Measurements from ENCODE around the gene ARID2. TPM values are rescaled to one million over a fixed set of nuclear protein-coding genes. Genes with fewer than 3 reads are reported as not detected.

ARID2 gene
- total and polyA plus RNA-seq, 3 experiments from 2014 or later: 12.9 to 26.7 (median 25.5) TPM

GRCh38 chr12:45774508-45775162, 45.1 kb downstream of the ARID2 start:
- H3K9me3 ChIP-seq (ENCODE audit: low read length): no peaks in the 10 kb centered on the region
- Mint-ChIP-seq H3K4me3 (no peak overlapping the region), H3K9me3 (peaks cover under 1 to 3% (median 1%) of the 10 kb centered on the region in 5 donors), H3K27me3 (no peaks in the 10 kb centered on the region), H3K4me1 (peaks cover 48 to 65% (median 60%) of the 10 kb centered on the region in 3 donors), H3K27ac (peak overlapping the region in 3 of 8 donors; percentile 9 to 48 (median 19)), H3K36me3 (peaks cover 0 to 8% (median 3%) of the 10 kb centered on the region in 3 donors)
- no peak for DNase-seq
- ChIA-PET POLR2A (no interaction called here), CTCF (no interaction called here)
- no peak overlapping the region for H3K27ac ChIP-seq (ENCODE audit: low read depth, low read length)
- H3K4me3 ChIP-seq (ENCODE audit: low read length): no peak overlapping the region
- no peaks in the 10 kb centered on the region for H3K27me3 ChIP-seq (ENCODE audit: insufficient read depth, low read length, poor library complexity, severe bottlenecking)
- H3K4me1 ChIP-seq (ENCODE audit: insufficient read depth, low read length): peaks cover 11% of the 10 kb centered on the region
- H3K36me3 ChIP-seq (ENCODE audit: insufficient read depth, low read length): no peaks in the 10 kb centered on the region

- Mint-ChIP-seq H3K36me3 (peaks cover 1 to 3% (median 1%) of the 10 kb centered on the region in 3 donors), H3K4me3 (no peak overlapping the region), H3K4me1 (peaks cover 50 to 66% (median 61%) of the 10 kb centered on the region in 3 donors), H3K9me3 (no peaks in the 10 kb centered on the region), H3K27me3 (no peaks in the 10 kb centered on the region), H3K27ac (no peak overlapping the region)
- ChIA-PET CTCF (no interaction called here), POLR2A (no interaction called here)
- peaks cover 11% of the 10 kb centered on the region for H3K4me1 ChIP-seq (ENCODE audit: insufficient read depth, low read length)
- H3K27ac ChIP-seq (ENCODE audit: low read depth, low read length): no peak overlapping the region
- H3K4me3 ChIP-seq (ENCODE audit: low read length): no peak overlapping the region
- no peaks in the 10 kb centered on the region for H3K27me3 ChIP-seq (ENCODE audit: insufficient read depth, low read length, poor library complexity, severe bottlenecking)
- no peak for DNase-seq
- no peaks in the 10 kb centered on the region for H3K36me3 ChIP-seq (ENCODE audit: insufficient read depth, low read length)
- no peaks in the 10 kb centered on the region for H3K9me3 ChIP-seq (ENCODE audit: low read length)
These were observed 46.0 kb downstream of the ARID2 start for GRCh38 chr12:45775465-45775864.

- ChIA-PET CTCF (no interaction called here), POLR2A (no interaction called here)
- no peaks in the 10 kb centered on the region for H3K27me3 Mint-ChIP-seq
- H3K4me1 Mint-ChIP-seq: peaks cover 46 to 61% (median 56%) of the 10 kb centered on the region in 3 donors
- no peak overlapping the region for H3K4me3 ChIP-seq (ENCODE audit: low read length)
- H3K27me3 ChIP-seq (ENCODE audit: insufficient read depth, low read length, poor library complexity, severe bottlenecking): no peaks in the 10 kb centered on the region
- H3K4me1 ChIP-seq (ENCODE audit: insufficient read depth, low read length): peaks cover 11% of the 10 kb centered on the region
- peak overlapping the region in 1 of 8 donors; percentile 5 for H3K27ac Mint-ChIP-seq
- no peak for DNase-seq
- peaks cover 0 to 1% (median 1%) of the 10 kb centered on the region in 3 donors for H3K36me3 Mint-ChIP-seq
- no peaks in the 10 kb centered on the region for H3K9me3 ChIP-seq (ENCODE audit: low read length)
- no peaks in the 10 kb centered on the region for H3K36me3 ChIP-seq (ENCODE audit: insufficient read depth, low read length)
- H3K27ac ChIP-seq (ENCODE audit: low read depth, low read length): no peak overlapping the region
- H3K4me3 Mint-ChIP-seq: no peak overlapping the region
- H3K9me3 Mint-ChIP-seq: no peaks in the 10 kb centered on the region
These were observed 46.5 kb downstream of the ARID2 start for GRCh38 chr12:45775964-45776363.

- H3K27me3 Mint-ChIP-seq: no peaks in the 10 kb centered on the region
- no peaks in the 10 kb centered on the region for H3K9me3 Mint-ChIP-seq
- ChIA-PET POLR2A (no interaction called here), CTCF (no interaction called here)
- no peak overlapping the region for H3K27ac Mint-ChIP-seq
- H3K4me3 Mint-ChIP-seq: no peak overlapping the region
- H3K36me3 Mint-ChIP-seq: peaks cover 0 to 1% (median 1%) of the 10 kb centered on the region in 3 donors
- DNase-seq: no peak
- no peaks in the 10 kb centered on the region for H3K27me3 ChIP-seq (ENCODE audit: insufficient read depth, low read length, poor library complexity, severe bottlenecking)
- no peaks in the 10 kb centered on the region for H3K9me3 ChIP-seq (ENCODE audit: low read length)
- peaks cover 4% of the 10 kb centered on the region for H3K4me1 ChIP-seq (ENCODE audit: insufficient read depth, low read length)
- H3K4me1 Mint-ChIP-seq: peaks cover 19 to 34% (median 31%) of the 10 kb centered on the region in 3 donors
- no peak overlapping the region for H3K4me3 ChIP-seq (ENCODE audit: low read length)
- no peaks in the 10 kb centered on the region for H3K36me3 ChIP-seq (ENCODE audit: insufficient read depth, low read length)
- H3K27ac ChIP-seq (ENCODE audit: low read depth, low read length): no peak overlapping the region
These were observed 50.4 kb downstream of the ARID2 start for GRCh38 chr12:45779936-45780335.

- ChIA-PET CTCF (no interaction called here), POLR2A (no interaction called here)
- Histone ChIP-seq H3K9me3 (ENCODE audit: low read length) (no peaks in the 10 kb centered on the region), H3K36me3 (ENCODE audit: insufficient read depth, low read length) (no peaks in the 10 kb centered on the region), H3K4me1 (ENCODE audit: insufficient read depth, low read length) (peaks cover 2% of the 10 kb centered on the region), H3K27ac (ENCODE audit: low read depth, low read length) (no peak overlapping the region), H3K27me3 (ENCODE audit: insufficient read depth, low read length, poor library complexity, severe bottlenecking) (no peaks in the 10 kb centered on the region), H3K4me3 (ENCODE audit: low read length) (no peak overlapping the region)
- H3K27me3 Mint-ChIP-seq: no peaks in the 10 kb centered on the region
- peaks cover 16 to 32% (median 28%) of the 10 kb centered on the region in 3 donors for H3K4me1 Mint-ChIP-seq
- H3K36me3 Mint-ChIP-seq: peaks cover 0 to 4% (median 1%) of the 10 kb centered on the region in 3 donors
- no peaks in the 10 kb centered on the region for H3K9me3 Mint-ChIP-seq
- no peak overlapping the region for H3K27ac Mint-ChIP-seq
- no peak for DNase-seq
- no peak overlapping the region for H3K4me3 Mint-ChIP-seq
These were observed 51.6 kb downstream of the ARID2 start for GRCh38 chr12:45781080-45781479.

GRCh38 chr12:45785315-45785714, 55.8 kb downstream of the ARID2 start:
- Mint-ChIP-seq H3K27me3 (no peaks in the 10 kb centered on the region), H3K27ac (no peak overlapping the region), H3K4me3 (no peak overlapping the region), H3K9me3 (no peaks in the 10 kb centered on the region), H3K36me3 (peaks cover 0 to 3% (median under 1%) of the 10 kb centered on the region in 3 donors), H3K4me1 (peaks cover 27 to 40% (median 34%) of the 10 kb centered on the region in 3 donors)
- no peaks in the 10 kb centered on the region for H3K27me3 ChIP-seq (ENCODE audit: insufficient read depth, low read length, poor library complexity, severe bottlenecking)
- H3K9me3 ChIP-seq (ENCODE audit: low read length): no peaks in the 10 kb centered on the region
- no peak for DNase-seq
- no peak overlapping the region for H3K4me3 ChIP-seq (ENCODE audit: low read length)
- CTCF ChIA-PET: no interaction called here
- H3K27ac ChIP-seq (ENCODE audit: low read depth, low read length): no peak overlapping the region
- POLR2A ChIA-PET: no interaction called here
- peaks cover 6% of the 10 kb centered on the region for H3K4me1 ChIP-seq (ENCODE audit: insufficient read depth, low read length)
- H3K36me3 ChIP-seq (ENCODE audit: insufficient read depth, low read length): no peaks in the 10 kb centered on the region

- Mint-ChIP-seq H3K36me3 (peaks cover 0 to 6% (median 3%) of the 10 kb centered on the region in 3 donors), H3K4me3 (no peak overlapping the region), H3K27me3 (no peaks in the 10 kb centered on the region), H3K4me1 (peaks cover 44 to 58% (median 54%) of the 10 kb centered on the region in 3 donors), H3K27ac (peak overlapping the region in 1 of 8 donors; percentile 30), H3K9me3 (no peaks in the 10 kb centered on the region)
- DNase-seq: no peak
- no peaks in the 10 kb centered on the region for H3K9me3 ChIP-seq (ENCODE audit: low read length)
- no peaks in the 10 kb centered on the region for H3K36me3 ChIP-seq (ENCODE audit: insufficient read depth, low read length)
- no peaks in the 10 kb centered on the region for H3K27me3 ChIP-seq (ENCODE audit: insufficient read depth, low read length, poor library complexity, severe bottlenecking)
- ChIA-PET POLR2A (no interaction called here), CTCF (interaction anchor here (1.0 kb wide), 1 partner anchor 61 kb away, joined by 3 read pairs; no protein-coding TSS in a partner anchor)
- H3K4me1 ChIP-seq (ENCODE audit: insufficient read depth, low read length): peaks cover 6% of the 10 kb centered on the region
- no peak overlapping the region for H3K4me3 ChIP-seq (ENCODE audit: low read length)
- H3K27ac ChIP-seq (ENCODE audit: low read depth, low read length): no peak overlapping the region
These were observed 59.5 kb downstream of the ARID2 start for GRCh38 chr12:45789025-45789424.

- no peak overlapping the region for H3K27ac Mint-ChIP-seq
- no peaks in the 10 kb centered on the region for H3K9me3 Mint-ChIP-seq
- peaks cover 2 to 14% (median 9%) of the 10 kb centered on the region in 3 donors for H3K36me3 Mint-ChIP-seq
- H3K4me1 Mint-ChIP-seq: peaks cover 33 to 38% (median 37%) of the 10 kb centered on the region in 3 donors
- Histone ChIP-seq H3K4me3 (ENCODE audit: low read length) (no peak overlapping the region), H3K9me3 (ENCODE audit: low read length) (no peaks in the 10 kb centered on the region), H3K4me1 (ENCODE audit: insufficient read depth, low read length) (no peaks in the 10 kb centered on the region), H3K27me3 (ENCODE audit: insufficient read depth, low read length, poor library complexity, severe bottlenecking) (no peaks in the 10 kb centered on the region), H3K36me3 (ENCODE audit: insufficient read depth, low read length) (no peaks in the 10 kb centered on the region), H3K27ac (ENCODE audit: low read depth, low read length) (no peak overlapping the region)
- no peaks in the 10 kb centered on the region for H3K27me3 Mint-ChIP-seq
- DNase-seq: no peak
- H3K4me3 Mint-ChIP-seq: no peak overlapping the region
- ChIA-PET CTCF (interaction anchor here (1.8 kb wide), 1 partner anchor 32 kb away, joined by 5 read pairs; no protein-coding TSS in a partner anchor), POLR2A (no interaction called here)
These were observed 64.9 kb downstream of the ARID2 start for GRCh38 chr12:45794422-45794821.
